ENCODE data around the gene PRPF38B.
"Not testable (repeated sequence)": the region's sequence is repeated elsewhere in the genome, so short reads cannot be mapped to it uniquely, and the experiment has no call there.

Gene PRPF38B

DNA sequence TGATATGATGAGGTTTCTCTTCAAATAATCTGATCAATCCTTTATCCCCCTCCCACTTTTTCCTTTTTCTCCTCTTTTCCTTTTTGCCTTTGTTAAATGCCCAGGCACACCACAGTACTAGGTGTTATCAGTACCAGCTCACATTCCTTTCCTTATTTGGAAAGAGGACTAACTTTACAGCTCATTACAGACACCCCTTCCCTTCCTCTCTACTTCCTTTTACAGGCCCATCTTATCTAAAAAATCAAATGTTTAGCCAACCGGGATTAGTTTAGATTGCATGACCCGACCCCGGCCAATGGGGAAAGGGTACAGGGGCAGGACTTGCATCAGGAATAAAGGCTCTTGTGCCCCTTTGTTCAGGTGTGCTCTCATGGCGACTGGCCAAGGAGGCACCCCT is 10.4 kb upstream of the PRPF38B start:
- DNase-seq: not testable (repeated sequence)

DNA sequence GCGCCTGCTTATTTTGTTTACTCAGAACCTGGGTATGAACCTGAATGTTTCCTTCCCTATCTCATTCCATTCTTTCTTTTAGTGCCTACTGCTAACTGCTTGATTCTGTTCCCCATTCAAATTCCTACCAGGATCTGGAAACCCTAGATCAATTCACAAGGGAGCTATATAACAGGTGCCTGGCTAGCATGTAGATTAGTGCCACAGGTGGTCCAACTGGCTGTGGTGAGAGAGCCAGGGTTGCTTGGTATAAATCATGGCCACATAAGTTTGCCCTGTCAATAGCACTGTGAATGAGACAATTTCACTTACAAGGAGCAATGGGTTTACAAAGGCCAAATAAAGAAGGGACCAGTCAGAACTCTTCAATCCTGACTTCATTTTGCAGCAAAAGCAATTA is 6.6 kb upstream of the PRPF38B start:
- DNase-seq: no peak

DNA sequence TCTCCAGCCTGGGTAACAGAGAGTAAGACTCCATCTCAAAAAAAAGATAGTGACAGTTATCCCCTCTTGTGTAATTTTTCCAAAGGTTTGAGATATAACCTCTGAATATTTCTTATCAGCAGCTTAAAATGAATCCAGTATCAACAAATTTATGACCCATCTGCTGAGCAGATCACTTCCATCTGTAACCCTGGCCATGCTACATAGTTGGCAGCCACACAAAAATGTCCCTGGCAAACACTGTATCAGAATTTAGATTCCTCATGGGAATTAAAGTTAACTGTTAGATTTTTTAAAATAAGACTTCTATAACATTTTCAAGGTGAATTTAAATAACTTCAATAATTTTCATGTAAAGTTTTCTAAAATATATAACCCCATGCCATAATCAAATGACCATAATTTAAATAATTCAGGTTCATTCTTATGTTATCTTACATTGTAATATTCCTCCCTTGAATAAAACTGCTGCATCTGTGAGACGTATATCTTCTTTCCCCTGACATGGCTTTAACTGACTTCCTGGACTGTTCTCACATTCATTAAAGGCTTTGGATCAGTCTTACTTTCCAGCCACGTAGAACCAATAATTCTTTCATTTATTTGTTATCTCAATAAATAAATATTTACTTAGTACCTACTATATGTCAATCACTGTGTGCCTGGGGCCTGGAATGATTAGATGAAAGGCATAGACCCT is 5.3 kb upstream of the PRPF38B start:
- DNase-seq: no peak

DNA sequence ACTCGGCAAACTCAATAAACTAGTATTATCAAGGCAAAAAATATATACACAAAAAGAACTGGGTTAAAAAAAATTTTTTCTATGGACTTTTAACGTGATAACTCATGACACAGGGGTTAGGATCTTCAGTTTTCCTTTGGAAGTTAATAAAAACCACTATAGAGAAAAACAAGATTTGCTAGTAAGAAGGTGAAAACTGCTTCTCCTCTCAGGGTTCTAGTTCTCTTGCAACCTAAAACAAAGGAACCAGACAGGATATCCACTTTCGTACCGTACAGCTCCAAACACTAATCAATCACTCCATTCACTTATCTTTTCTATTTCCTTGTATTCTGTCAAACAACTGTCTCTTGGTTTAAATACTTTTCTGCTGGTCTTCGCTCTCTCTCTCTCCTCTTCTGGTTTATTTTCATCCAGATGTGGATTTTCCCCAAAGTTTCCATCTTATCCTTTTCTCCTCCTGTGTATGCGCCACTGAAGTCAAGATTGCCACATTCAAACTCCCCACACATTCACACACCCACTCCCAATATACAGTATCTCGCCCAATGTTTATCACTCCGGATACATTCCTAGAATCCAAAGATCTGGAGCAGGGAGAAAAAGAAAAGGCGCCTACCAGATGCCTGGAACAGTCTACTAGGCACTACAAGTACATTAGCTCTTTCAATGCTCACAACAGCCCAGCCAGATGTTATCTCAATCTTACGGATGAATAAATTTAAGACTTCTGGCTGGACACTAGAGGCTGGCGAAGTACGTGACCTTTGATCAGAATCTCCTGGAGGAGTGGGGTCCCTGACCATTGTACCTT is 775 bp upstream of the PRPF38B start:
- no peak for DNase-seq

DNA sequence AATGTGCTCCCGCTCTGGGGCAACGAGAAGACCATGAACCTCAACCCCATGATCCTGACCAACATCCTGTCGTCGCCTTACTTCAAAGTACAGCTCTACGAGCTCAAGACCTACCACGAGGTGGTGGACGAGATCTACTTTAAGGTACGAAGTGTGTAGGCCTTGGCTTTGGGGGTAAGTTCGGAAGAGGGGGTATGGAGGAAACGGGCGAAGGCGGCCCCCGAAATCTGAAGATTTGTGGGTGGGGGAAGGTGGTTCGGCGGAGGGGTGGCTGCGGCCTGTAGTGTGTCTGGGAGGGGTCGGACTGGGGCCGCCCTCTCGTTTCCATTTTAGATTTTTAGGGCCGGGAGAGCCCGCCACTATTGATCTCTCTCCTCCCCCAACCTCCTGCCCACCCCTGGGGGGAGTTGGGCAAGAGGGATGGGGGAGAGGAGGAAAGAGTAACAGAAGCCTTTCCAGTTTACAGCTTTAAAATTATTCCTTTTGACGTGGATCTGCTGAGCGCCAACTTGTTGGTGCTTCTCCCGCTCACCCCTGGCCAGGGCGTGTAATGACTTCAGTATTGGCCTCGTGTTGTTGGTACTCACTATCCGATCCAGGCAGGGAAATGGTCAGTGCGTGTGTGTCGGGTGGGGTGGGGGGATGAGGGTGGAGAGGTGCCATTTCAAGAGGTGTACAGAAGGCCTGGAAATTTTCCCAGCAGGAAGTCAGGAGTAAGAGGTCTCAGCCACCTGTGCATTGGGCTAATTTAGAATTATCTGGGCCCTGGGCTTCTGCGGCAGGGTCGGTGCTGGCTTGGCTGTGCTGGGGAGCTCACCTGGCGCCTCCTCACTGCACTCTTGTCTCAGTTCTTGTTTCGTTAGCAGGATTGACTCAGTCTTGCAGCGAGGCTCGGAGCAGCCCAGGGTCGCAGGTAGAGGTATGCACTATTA is 880 bp downstream of the PRPF38B start:
- DNase-seq: peak in 4 of 5 donors; percentile 54 to 80 (median 75)

DNA sequence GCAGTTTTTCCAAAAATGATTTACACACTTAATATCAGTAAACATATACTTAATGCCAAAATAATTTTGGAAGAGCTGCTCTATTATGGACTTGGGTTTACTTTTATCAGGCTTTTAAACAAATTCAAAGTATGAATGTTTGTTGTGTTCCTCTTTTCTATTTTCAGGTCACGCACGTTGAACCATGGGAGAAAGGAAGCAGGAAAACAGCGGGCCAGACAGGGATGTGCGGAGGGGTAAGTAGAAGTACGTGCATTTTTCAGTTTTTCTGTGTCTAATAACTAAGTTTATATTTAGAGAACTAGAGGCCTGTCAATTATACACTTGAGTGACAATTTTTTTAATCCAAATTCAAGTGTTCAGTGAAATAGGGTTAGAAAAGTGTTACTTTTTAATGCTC is 3.4 kb downstream of the PRPF38B start:
- no peak for DNase-seq

DNA sequence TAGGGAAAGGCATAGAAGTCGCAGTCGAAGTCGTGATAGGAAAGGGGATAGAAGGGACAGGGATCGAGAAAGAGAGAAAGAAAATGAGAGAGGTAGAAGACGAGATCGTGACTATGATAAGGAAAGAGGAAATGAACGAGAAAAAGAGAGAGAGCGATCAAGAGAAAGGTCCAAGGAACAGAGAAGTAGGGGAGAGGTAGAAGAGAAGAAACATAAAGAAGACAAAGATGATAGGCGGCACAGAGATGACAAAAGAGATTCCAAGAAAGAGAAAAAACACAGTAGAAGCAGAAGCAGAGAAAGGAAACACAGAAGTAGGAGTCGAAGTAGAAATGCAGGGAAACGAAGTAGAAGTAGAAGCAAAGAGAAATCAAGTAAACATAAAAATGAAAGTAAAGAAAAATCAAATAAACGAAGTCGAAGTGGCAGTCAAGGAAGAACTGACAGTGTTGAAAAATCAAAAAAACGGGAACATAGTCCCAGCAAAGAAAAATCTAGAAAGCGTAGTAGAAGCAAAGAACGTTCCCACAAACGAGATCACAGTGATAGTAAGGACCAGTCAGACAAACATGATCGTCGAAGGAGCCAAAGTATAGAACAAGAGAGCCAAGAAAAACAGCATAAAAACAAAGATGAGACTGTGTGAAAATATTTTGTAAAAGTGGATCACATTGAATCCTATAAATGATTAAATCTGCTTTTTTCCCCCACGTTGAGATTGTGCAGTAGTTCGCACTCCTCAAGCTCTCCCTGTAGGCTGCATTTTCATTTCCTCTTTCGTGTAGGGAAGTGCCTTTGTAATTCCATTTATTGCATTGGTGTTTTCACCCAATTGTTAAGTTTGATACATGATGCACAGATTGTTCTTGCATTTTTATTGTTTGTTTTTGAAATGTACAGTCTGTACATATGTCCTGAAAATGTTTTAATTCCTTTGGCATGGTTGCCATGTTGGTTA is 7.5 kb downstream of the PRPF38B start:
- DNase-seq: no peak

DNA sequence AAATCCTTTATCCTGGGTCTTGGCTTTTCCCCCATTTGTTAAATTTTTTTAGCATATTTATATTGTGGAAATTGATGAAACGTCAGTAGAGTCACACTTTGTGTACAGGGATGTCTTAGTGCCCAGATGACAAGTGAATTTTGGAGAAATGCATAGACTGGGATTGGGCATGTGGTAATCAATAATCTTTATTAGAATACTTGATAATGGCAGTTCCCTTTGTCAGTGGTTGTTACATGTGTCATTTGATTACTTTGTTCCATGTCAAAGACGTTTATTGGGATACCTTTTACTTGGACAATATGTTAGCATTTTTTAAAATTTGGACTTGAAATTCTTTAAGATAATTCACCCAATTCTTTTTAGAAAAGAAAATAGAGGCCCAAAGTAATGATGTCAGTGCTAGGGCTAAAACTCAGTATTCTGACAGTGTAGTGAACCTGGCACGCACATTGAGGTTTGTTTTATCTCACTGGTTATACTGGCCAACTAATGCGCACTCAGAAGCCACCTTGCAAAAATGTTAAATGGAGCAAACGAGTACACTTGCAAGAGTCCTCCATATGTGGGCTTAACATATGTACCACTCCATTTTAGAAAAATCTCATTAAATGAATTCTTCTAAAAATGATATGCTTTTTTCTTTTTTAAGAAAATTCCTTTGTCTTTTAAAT is 9.2 kb downstream of the PRPF38B start:
- no peak for DNase-seq

DNA sequence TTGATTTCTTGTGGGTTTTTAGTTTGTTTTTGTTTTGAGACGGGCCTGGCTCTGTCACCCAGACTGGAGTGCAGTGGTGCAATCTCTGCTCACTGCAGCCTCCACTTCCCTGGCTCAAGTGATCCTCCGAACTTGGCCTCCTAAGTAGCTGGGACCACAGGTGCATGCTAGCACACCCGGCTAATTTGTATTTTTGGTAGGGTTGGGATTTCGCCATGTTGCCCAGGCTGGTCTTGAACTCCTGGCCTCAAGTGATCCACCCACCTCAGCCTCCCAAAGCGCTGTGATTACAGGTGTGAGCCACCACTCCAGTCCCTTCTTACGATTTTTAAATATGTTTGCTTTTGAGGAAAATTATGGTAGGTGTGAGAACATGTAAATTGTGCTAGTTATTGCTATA is 10.0 kb downstream of the PRPF38B start:
- DNase-seq: not testable (repeated sequence)

DNA sequence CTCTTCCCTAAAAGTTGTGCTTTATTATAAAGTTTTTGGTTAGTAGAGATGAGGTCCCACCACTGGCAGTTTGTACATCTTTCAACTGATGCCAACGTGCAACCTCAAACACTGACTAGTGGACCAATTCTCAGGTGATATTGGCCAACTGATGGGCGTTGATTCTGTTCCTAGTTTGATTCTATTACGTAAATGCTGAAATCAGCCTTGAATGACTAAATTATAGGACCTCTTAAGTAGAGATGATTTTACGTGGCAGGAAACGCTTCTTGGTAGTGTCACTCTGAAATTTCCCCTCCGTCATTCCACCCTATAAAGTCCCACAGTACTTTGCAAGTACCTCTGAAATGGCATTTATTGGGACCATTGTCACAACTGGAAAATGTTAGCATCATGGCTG is 11.8 kb downstream of the PRPF38B start:
- peak in 2 of 5 donors; percentile 18 to 82 for DNase-seq

DNA sequence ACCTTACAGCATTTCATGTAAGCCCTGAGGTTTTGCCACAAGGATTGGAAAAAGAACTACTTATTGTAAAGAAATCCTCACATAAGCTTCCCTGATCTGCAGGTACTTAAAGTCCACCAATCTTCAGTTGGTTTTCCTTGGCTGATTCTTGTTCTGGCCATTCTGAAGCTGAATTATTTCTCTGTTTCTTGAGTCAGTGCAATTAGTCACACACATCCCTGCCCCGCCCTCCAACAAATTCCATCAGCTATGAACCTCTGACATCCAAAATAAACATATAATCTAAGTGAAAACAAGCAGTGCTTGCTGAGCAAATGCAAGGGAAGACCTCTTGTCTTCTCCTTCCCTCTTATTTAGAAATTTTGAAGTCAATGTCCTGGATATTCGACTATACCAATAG is 12.4 kb downstream of the PRPF38B start:
- DNase-seq: no peak

DNA sequence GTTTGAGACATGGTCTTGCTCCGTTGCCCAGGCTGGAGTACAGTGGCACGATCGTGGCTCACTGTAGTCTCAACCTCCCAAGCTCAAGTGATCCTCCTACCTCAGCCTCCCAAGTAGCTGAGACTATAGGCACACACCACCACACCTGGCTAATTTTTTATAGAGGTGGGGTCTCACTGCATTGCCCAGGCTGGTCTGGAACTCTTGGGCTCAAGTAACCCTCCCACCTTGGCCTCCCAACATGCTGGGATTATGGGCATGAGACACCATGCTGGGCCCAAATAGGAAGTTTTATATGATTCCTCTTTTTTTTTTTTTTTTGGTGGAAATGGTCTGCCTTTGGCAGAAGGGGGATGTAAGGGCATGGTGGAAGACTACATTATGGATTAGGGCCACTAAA is 14.5 kb downstream of the PRPF38B start:
- no peak for DNase-seq

DNA sequence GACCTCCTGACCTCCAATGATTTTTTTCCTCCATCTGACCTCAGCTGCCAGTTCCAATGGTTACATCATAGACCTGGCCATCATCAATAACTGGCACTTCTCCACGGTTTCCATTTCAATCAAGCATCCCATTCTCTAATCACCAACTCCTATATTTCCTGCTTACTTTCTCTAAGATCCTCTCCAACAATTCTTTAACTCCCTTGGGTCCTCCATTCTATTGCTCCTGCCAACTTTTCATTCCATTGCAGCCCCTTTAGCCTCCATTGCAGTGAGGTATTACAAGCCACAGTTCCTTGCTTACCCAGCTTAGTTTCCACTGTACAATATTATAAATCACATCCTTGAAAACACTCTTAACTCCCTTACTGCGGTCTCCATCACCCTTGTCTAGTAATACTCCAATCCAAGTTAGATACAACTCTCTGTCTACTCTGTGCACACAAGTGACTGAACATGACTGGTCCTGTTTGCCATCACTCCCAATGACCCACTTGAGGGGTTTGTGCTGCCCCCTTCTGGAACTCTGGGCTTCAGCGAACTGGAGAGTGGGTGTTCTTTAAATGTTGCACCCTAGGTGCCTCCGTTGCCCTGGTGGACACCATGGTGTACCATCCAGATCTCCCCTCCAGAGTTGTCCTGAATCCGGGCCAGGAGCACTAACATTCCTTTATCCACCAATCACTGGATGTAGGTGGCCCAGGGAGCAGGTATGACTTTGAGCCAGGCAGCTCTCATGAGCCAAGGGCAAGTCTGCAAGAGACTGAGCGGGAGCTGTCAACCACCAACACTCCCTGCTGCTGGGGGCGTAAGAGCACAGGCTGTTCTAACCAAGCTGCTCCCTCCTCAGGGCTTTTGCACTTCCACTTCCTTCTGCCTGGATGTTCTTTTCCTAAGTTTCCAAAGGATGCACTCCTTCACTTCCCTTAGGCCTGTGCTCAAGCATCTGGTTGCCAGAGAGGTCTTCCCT is 16.9 kb downstream of the PRPF38B start:
- DNase-seq: peak; percentile 16 to 70 (median 40)

DNA sequence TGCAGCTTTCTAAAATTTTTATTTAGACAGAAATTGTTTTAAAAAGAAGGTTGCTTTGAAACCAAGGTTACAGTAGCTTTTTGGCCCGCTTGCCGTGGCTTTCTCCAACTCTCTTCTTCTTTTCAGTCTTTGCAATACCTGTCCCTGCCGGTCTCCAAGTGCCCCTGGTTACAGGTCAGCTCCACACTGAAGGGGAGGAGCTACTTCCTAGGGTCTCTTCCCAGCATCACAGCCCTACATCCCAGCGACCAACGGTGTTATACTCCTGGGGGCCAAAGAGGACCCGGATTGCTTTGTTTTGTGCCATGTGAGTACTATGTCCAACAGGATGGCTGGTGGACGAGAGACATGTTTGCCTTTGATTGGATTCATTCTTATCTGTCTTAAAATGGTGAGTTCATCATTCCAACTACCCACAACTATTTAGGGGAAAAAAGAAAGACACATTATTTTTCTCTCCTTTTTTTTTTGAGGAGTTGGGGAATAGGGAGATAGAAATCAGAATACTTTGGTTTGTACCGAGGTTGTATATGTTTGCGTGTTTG is 20.6 kb downstream of the PRPF38B start, which contains the start of gene FNDC7:
TSS of gene FNDC7 (plus strand) at position 303 of the 545 bp plus-strand sequence. CDS start at position 329, 26 bp downstream.
- no peak for DNase-seq

DNA sequence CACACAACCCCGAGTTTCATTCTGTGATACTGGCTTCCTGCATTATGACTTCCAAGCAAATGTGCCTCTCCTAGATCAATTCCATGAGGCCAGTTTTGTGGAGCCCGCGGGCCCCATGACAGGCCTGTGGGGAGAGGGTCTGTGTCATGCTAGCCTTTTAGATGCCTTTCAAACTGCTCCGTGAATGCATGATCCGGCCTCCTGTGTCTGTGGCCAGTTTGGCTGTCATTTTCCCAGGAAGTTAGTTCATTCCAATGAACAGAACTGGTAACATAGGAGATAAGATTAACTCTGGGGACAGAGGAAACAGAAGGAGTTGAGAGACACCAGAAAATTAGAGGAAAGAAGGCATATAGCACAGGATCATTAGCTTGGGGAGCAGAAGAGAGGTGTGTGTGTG is 23.8 kb downstream of the PRPF38B start:
- no peak for DNase-seq

DNA sequence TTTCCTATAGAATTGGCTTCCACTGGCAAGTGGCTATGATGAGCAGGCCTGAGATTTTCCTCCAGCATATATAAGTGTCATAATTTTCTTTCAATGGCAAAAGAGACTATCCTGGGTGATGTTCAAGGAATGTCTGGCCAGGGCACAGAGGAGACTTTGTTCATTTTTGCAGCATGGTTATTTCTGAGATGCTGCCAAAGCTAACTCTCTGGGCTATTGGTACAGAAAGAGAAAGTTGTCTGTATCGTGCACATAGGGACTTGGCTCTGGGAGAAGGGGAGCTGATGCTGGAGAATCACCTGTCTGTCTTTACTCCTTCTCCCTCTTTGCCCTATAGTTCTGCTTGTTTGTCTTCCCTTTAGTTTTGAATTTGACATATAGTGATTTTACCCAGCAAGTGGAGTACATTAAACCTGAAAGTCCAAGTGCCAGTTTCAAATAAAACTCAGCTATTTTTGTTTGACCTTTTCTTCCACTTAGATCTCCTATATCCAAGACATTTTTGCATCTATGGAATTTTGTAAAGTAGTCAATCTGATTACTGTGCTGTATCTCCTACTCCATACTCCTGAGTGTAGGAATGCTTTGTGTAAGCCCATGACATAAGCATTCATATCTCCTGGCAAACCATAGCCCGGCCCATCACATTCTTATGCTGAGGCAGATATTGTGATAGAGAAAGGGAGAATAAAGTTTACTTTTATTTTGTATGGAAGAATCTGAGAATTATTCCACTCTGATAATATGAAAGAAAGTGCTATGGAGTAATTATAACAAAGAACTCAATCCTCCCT is 24.5 kb downstream of the PRPF38B start:
- DNase-seq: no peak

DNA sequence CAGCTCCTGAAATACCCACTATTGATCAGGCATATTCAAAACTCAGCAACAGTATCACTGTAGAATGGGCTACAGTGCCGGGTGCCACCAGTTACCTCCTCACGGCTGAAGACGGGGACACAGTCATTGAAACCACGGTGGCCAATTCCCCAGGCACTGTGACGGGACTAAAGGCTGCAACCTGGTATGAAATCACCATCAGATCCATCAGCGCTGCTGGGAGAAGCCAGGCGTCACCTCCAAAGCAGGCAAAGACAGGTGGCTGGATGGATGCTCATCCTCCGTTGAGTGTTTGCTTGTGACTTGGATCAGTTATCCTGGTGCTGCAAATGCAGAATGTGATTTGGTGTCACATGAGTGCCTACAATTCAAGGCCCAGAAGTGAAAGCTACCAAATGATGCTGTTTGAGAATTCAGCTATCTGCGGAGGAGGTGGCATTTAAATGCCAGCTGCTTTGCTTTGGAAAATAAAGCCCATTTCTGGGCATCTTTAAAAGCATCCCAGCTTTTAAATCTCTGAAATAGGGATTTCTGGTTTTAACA is 25.7 kb downstream of the PRPF38B start:
- no peak for DNase-seq

DNA sequence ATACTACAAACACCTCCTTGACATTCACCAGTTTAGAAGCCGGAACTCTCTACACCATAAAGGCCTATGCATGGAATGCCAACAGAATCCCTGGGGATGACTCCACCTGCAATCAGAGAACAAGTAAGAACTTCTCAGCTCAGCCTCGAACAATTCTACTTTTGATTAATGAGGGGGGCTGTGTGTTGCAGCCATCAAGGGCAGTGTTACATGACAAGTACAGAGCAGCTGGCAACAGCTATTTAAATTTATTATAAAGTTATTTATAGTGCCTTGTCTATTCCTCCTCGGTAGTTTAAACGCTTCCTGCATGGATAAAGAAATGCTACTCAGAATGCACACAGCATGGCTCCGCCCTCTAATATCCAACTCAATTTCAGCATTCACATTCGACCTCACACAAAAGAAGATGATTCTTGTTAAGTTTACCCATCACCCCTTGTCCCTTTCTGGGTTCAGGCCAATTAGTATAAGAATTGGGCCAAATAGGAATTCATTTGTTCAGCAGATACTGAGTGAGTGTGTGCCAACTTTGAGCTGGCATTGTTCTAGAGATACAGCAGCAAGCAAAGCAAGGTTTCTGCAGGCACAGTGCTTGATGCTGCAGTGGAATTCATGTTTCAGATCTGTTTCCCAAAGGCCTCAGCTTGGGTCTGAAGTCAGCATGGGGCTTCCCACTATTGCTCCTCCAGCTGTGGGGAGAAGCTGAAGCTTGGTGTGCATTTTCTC is 27.0 kb downstream of the PRPF38B start:
- no peak for DNase-seq
